ENCODE results near the gene PRLHR.

The PRLHR gene

DNA sequence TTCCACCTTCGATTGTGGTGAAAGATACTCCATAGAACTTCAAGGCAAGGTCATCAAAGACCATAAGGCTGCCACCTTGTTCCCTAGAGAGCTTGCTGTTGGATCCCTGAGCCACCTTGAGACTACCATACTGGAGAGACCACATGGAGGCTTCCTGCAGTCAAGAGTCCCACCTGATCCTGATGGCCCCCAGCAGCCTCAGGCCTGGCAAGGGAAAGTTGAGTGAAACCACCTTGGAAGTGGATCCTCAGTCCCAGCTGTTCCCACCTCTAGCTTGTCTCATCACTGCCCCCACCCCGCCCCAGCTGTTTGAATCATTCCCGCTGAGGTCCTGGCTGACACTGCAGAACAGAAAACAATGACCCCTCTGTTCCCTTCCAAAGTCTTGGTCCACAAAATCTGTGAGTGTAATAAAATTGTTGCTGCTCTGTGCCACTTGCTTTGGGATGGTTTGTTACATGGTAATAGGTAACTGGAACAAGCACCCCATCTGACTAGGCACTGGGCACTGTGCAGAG lies 32.0 kb downstream of the PRLHR start:
- DNase-seq (ENCODE audit: low read depth, low spot score) = no peak

DNA sequence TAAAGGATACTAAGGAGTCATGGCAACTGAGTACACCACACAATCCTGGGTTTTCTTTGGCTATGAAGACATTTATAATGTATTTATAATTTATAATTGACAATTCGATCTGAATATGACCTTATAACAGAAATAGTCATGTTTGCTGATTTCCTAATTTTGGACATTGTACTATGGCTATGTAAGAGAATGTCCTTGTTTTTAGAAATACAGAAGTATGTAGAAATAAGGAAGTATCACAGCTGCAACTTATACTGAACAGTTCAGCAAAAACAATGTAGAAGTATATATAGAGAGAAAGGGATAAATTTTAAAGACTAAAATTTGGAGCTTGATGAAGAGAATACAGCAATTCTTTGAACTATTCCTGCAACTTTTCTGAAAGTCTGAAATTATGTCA lies 32.6 kb downstream of the PRLHR start:
- no peak for DNase-seq (ENCODE audit: low read depth, low spot score)

DNA sequence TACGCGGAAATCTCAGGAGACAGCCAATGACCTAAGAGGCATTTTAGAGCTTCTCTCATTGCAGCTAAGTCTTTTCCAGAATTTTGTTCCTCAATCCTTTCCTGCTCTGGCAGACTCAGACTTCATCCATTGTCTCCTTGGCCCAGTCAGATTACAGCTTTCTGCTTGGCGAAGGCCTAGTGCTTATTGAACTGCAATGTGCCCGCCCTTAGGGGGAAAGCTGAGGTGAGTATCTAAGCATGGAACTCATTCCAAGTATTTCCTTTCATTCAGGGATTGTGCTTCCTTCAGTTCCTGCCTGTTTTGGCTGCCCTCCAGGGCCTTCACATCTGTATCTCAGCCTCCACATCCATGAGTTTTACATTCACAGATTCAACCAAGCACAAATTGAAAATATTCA lies 37.5 kb downstream of the PRLHR start:
- DNase-seq (ENCODE audit: low read depth, low spot score) = no peak

GRCh38 chr10:118551535-118552100 lies 43.8 kb downstream of the PRLHR start:
- no peak for DNase-seq (ENCODE audit: low read depth, low spot score)

GRCh38 chr10:118547282-118547681 lies 48.2 kb downstream of the PRLHR start:
- DNase-seq (ENCODE audit: low read depth, low spot score) = no peak

- DNase-seq (ENCODE audit: low read depth, low spot score) = no peak
Observed at GRCh38 chr10:118546479-118546878, 49.0 kb downstream of the PRLHR start.

DNA sequence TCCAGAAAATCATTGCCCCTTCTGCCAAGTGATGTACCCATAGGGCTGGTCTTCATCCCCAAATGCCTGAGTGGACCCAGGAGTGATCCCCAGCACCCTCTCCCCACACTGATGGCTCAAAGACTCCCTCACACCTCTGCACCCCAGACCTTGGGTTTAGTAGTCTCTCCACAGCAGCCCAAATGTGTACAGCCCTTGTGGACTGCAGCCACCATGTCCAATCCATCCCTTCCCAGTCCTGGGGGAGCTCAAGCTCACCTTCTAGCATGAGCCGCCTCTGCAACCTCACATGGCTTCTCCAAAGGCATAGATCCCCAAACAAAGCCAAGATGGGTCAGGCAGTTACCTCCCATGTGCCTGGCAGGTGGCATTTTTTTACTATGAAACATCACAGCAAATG lies 50.1 kb downstream of the PRLHR start:
- DNase-seq (ENCODE audit: low read depth, low spot score) = no peak

DNA sequence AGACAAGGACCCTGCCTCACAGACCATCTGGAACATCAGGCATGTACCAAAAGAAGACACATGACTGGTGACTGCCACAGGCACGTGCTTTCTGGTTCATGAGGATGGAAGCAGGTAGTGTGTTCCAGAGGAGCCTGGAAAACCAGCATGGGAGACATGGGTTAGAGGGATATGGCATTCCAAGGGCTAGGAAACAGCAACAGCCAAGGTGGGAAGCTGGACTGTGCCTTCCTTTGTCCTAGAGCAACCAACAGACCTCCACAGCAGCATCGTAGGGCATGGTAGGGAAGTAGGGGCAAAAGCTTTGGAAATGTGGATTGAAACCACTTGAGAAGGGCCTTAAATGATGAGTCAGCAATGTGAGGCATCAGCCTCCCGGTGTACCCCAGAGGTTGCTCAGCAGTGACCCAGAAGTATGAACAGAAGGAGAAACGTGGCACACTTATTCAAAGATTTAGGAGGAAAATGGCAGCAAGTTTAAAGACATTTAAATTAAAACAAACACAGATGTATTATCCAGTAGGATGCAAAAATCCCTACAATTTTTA lies 51.0 kb downstream of the PRLHR start:
- no peak for DNase-seq (ENCODE audit: low read depth, low spot score)

DNA sequence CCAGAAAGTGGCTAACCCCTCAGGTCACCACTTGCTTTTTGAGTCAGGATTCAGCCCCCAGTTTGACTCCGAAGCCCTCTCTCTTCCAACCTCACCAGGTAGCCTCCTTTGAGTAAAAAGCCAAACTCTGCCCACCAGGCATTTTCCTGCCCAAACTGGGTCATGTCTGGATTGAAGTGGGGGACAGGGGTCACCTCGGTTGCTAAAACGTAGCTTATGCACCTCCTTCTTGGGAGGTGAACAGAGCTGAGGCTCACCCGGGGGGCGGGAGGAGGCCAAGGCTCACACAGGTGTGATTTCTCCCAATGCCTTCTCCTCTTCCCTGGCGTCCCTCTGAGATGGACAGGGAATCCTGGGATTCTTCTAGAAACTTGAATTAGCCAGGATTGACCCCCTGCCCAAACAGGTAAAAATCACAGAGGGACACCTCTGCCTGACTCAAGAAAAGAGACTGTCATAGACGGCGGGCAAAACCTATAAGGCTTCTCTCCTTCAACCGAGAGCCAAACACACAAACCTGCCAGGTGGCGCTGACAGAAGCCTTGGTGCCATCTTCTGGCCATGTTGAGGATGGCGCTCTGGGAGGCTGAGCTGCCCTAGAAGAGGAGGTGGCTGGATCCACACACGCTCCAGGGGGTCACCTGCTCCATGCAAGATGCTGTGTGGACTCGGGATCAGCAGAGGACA lies 51.6 kb downstream of the PRLHR start:
- peak; percentile 69 for DNase-seq (ENCODE audit: low read depth, low spot score)

DNA sequence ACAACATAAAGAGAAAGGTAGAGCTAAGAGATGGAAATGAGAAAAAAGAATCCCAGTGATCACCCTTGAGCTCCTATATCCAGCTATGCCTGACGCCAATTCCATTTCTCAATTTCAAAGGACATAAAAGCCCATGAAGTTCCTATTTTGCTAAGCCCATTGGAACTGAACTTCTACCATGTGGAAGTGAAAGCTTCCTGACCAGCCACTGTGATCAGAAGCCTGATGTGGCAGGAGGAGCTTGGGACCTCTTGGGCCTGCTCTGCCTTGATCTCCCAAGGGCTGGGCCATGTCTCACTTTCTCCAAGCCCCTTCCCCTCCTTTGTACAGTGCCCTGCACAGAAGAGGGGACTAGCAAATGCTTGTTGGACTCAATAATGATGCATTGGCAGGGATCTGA lies 52.7 kb downstream of the PRLHR start:
- DNase-seq (ENCODE audit: low read depth, low spot score) = no peak

DNA sequence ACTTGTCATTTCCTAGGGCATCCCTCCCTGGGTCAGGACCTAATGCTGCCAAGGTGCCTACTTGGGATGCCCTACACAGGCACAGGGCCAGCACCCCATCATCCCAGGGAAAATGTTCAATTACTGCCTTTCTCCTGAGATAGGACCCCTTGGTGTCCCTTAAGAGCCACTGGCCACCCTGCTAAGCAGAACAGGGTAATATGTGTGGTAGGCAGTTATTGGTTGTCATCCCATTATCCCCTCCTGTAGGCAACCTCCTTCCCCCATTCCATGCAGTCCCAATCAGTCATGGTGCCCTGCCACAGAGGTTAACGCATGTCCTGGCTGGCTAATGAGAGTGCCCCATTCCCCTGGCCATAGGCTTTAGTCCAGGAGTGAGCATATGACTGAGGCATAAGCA lies 53.2 kb downstream of the PRLHR start:
- no peak for DNase-seq (ENCODE audit: low read depth, low spot score)

GRCh38 chr10:118541718-118542117 lies 53.7 kb downstream of the PRLHR start:
- no peak for DNase-seq (ENCODE audit: low read depth, low spot score)
